NCI-H1105 (cell line): ENCODE results near the gene CACNA1D.

ENCODE experiments used
- DNase-seq: peaks from one replicate; lab custom pipeline; 2025; lab: John Stamatoyannopoulos, UW

CACNA1D gene

DNA sequence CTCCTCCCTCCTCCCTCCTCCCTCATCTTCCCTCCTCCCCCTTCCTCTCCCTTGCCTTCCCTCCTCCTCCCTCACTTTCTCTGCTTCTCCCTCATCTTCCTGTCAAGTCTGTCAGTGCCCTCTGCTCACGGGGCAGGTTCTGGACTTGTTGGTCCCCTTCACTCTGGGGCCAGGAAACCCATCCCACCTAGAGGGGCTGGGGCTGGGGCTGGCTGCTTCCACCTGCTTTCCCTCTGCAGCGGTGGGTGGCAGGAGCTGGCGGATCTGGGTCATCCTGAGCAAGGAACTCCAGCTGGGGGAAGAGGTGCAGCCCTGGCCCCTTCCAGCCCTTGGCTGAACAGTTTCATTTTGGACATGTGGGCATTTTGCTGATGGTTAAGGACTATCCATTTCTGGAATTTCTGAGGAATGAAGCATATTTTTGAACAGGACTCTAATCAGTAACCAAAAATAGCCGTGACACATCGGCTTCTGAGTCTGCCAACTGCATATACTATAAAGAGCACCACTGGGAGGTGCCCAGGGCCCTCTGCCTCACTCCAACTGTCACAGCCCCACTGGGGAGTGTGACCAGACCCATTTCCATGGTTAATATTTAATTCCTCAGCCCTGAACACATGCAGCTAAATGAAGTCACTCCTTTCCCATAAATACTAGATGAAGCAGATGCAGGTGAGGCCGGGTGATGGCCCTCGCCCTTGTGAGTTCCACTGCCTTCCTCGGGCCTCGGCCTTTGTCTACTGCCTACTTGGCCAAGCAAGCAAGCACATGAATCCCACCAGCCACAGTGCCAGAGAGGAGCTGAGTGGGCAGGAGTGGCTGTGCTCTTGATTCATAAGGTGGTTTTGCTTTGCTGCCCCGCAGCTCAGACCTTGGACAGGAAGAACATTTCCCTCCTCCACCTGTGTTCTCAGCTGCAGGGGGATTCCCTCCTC is 312.0 kb downstream of the CACNA1D start:
- DNase-seq = no peak

DNA sequence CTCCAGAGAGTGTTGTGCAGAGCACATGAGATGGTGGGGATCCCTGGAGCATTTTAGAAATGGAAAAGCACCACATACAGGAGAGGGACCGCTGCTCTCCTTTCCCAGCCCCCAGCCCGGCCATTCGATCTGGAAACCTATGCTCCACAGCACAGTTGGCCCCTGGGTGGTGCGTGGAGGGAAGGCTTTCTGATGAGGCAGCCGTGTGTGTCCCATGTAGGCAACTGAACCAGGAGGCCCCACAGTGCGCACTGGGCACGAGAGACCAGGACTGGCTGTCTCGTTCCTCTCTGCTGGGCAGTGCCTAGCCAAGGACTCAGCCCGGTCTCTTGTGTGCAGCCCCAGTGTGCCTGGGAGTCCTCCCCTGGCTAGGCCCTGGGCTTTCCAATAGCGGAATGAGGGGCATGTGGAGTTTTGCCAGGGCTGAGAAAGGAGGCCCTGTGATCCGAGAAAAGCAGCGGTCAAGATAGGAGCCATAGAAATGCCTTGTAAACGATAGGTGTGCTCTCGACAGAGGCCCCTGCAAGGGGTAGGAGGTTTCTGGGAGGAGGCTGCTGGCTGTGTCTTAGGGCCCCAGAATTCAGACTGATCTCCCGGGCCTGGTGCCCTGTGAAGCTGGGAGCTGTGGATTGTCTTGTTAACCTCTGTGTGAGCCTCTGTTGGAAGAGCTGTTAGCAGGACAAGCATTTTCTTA is 312.9 kb downstream of the CACNA1D start:
- no peak for DNase-seq

DNA sequence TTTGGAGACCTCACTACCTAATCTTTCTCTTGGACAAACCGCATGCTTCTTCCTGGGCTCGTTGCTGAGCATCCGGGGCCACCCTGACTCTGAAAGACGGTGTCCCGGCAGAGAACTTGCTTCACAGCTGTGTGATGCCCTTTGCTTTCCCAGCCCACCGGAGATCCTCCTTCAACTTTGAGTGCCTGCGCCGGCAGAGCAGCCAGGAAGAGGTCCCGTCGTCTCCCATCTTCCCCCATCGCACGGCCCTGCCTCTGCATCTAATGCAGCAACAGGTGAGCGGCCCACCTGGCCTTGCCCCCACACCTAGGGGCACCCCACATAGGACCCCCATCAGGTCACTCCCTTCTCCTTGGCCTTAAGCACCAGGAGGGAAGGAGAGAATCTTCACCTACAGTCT is 314.1 kb downstream of the CACNA1D start:
- DNase-seq = no peak

DNA sequence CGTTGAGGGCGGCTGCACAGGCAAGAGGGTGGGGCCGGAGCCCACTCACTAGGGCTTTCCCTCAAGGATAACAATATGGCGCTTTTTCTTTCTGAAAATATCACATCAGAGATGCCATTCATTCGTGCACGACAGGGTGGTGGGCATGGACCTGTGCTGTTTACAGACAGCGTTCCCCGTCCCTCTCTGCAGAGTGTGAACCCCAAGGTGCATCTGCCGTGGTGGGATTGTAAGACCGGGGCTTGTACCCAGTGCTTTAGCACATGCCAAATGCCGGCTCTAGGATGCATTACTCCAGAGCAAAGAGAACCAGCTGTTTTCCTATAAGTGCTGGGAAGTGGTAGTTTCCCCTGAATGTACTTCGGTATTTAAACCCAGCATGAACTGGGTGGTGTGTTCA is 314.9 kb downstream of the CACNA1D start:
- DNase-seq = no peak

DNA sequence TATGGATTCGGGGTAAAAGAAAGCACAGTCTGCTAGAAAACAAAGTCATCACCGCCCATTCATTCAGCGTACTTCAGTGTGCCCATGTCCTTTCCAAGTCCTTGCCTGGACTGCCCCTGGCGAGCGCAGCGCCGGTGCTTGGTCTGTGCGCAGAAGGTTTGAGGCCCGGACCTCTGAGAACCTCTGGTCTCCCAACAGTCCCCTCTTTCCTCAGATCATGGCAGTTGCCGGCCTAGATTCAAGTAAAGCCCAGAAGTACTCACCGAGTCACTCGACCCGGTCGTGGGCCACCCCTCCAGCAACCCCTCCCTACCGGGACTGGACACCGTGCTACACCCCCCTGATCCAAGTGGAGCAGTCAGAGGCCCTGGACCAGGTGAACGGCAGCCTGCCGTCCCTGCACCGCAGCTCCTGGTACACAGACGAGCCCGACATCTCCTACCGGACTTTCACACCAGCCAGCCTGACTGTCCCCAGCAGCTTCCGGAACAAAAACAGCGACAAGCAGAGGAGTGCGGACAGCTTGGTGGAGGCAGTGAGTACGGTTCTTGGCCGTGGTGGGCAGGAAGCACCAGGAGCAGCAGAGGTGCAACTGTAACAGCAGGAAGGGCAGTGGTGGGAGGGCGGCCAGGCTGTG is 315.5 kb downstream of the CACNA1D start:
- DNase-seq = no peak

DNA sequence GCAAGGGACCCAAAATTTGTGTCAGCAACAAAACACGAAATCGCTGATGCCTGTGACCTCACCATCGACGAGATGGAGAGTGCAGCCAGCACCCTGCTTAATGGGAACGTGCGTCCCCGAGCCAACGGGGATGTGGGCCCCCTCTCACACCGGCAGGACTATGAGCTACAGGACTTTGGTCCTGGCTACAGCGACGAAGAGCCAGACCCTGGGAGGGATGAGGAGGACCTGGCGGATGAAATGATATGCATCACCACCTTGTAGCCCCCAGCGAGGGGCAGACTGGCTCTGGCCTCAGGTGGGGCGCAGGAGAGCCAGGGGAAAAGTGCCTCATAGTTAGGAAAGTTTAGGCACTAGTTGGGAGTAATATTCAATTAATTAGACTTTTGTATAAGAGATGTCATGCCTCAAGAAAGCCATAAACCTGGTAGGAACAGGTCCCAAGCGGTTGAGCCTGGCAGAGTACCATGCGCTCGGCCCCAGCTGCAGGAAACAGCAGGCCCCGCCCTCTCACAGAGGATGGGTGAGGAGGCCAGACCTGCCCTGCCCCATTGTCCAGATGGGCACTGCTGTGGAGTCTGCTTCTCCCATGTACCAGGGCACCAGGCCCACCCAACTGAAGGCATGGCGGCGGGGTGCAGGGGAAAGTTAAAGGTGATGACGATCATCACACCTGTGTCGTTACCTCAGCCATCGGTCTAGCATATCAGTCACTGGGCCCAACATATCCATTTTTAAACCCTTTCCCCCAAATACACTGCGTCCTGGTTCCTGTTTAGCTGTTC is 316.9 kb downstream of the CACNA1D start:
- no peak for DNase-seq

DNA sequence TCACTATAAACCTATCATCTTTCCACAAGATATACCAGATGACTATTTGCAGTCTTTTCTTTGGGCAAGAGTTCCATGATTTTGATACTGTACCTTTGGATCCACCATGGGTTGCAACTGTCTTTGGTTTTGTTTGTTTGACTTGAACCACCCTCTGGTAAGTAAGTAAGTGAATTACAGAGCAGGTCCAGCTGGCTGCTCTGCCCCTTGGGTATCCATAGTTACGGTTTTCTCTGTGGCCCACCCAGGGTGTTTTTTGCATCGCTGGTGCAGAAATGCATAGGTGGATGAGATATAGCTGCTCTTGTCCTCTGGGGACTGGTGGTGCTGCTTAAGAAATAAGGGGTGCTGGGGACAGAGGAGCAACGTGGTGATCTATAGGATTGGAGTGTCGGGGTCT is 318.0 kb downstream of the CACNA1D start:
- DNase-seq = no peak

DNA sequence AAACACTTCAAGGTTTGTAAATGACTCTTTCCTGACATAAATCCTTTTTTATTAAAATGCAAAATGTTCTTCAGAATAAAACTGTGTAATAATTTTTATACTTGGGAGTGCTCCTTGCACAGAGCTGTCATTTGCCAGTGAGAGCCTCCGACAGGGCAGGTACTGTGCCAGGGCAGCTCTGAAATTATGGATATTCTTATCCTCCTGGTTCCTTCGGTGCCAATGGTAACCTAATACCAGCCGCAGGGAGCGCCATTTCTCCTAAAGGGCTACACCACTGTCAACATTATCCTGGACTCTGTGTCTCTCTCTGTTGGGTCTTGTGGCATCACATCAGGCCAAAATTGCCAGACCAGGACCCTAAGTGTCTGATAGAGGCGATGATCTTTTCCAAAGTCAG is 318.8 kb downstream of the CACNA1D start:
- DNase-seq = no peak

DNA sequence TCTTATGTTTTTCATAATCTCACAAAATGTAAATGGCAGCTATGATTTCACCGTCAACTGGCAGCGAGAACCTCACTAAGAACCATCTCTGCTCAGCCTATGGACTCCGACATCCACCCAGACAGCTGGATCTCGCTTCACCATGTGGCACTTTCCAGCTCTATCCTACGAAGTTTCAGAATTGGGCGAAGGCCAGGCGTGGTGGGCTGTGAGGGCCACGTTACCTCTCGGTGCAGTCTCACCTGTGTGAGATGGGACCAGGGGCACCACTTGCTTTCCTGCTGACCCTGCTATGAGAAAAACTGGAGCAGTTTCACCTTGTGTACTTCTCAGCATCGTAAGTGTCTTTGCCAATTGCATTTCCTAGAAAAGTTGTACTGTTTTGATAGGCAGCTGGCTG is 319.5 kb downstream of the CACNA1D start:
- DNase-seq = no peak

DNA sequence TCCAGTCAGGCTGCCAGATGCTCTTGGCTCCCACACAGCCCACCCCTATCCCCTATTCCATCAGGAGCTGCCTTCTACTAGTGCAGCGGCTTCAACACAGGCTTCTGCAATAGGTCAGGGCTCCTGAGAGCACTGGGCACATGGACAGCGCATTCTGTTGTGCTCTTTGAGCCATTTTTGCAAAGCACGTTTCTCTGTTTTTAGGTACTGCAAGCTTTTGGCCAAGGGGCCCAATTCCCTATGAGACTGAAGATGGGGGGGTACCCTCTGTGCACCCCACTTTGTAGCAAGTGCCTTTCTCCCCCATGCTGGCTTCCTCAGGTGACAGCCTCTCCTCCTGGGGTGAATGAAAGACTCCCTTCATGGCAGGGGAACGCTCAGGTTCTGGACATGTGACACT is 320.7 kb downstream of the CACNA1D start:
- no peak for DNase-seq

DNA sequence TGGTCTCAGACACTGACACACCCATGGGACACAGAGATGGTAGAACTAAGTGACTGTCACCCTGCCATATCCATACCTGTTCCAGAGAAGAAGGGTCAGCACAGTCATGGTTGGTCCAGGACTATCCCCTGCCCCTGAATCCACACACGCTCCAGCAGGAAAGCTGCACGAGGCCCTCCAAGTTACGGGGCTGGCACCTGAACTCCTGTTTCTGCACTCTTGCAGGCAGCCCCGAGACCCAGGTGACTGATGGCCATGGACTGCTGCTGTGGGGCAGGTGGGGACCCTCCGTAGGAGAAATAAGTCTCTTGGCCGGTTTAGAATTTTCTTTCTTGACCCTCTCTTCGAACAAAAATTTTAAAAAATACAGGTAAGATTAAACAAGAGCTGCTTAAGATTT is 321.2 kb downstream of the CACNA1D start:
- DNase-seq = no peak

DNA sequence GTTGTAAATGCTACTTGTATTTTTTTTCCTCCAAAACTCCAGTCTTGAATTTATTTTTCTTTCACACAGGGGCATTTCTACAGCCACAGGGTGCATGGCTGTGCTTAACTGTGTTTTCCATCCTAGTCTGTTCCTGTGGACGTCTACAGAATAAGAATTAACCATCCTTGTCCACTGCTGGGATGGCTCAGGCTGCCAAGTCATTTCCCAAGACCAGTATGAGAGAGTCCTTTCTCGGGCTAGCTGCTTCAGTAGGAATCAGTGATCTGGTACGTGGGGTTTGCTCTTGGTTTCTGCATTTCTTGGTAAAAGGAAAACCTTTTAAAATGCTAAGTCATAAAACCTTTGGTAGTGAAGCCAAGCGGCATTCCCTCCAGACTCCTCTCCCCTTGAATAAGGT is 322.0 kb downstream of the CACNA1D start:
- no peak for DNase-seq

DNA sequence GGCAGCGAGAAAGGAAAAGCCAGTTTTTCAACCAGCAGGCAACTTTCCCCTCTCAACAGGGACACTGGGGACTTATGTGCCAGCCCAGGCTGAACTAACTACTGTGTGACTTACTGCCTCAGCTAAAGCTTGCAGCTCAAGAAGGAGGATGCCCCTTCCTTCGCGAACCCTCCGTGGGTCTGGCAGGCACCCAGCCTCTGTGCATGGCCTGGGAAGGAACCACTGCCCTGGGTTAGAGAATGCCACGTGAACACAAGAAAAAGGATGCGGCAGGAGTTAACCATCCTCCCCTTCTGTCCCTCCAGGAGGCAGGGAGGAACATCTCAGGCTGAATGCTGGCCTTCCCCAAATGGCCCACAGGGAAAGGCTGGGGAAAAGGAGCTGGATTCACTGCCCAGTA is 322.8 kb downstream of the CACNA1D start:
- no peak for DNase-seq

DNA sequence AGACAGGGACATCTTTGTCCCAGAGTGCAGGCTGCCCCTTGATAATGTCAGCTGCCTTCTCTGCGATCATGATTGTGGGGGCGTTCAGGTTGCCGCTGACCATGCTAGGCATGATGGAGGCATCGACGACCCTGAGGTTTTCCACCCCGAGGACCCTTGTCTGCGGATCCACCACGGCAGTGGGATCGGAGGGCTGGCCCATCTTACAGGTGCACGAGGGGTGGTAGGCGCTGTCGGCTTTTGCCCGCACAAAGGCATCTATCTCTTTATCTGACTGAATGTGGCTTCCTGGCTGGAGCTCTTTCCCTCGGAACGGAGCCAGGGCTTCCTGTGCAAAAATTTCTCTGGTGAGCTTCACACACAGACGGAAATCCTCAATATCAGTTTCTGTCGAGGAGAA is 323.4 kb downstream of the CACNA1D start:
- no peak for DNase-seq

DNA sequence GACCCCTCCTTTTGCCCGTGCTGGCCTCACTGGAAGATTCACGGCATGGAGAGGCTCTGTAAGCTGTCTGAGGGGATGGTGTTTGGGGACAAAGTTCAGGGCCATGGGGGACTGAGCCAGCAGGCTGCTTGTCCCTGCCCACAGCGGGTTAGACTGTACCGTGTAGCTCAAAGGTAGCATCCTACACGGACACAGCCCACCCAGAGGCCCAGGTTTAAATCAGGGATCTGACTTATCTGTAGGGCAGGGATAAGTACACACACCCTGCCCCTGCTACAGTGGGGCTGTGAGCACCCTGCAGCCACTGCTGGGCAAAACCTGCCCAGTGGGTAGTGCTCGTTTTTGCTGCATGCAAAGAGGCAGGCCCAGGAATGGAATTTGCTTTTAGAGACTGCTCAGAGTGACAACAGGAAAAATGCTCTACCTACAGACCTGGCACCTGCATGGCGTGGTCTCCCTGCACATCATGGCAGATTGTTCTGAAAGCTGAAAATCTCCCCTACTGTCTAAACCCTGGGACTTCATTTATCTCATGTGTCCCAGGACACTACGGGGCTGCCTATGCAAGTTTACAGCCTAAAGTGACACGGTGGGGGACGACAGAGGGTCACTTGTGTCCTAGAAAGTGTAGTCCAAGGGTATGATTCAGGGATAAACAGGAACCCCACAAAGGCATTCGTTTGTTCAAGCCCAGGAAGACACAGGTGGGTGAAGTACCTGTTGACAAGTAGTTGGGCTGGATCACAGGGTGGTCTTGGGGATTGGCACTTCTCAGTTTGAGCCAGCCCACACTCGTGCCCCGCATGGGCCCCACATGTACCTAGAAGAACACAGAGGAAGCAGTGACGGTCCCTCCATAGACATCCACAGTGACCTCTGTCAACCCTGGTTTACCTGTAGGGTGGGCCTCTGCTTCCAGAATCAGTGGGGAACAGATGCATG is 324.1 kb downstream of the CACNA1D start:
- DNase-seq = no peak

DNA sequence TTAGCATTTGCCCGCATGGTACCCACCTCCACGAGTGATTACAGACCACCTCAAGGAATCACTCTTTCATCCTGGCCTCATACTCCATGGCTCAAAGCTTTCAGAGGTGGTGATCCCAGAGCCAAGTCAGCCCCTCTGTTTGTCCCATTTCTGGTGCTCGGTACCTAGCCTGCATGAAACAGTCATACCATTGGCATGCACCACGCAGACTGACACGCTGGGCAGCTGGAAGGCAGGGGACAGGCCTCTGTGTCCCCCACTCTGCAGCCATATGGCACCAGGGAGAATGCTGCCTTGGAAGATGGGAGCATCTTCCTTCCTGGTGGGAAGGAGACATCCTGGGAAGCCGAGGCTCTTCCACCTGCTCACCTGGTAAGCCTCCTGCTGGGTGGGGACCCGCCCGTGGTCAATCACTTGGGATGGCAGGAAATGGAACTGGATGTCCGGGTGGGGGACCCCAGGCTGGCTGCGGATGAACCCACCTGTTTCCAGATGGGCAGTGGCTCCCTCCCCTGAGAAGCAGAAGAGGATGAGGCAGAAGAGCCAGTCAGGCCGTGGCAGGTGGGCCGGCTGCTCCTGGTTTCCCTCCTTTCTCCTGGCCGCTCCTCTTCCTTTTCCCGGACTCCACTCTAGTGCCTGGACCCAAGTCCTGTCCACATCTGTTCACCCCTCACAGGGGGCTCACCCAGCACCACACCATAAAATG is 324.9 kb downstream of the CACNA1D start:
- no peak for DNase-seq

DNA sequence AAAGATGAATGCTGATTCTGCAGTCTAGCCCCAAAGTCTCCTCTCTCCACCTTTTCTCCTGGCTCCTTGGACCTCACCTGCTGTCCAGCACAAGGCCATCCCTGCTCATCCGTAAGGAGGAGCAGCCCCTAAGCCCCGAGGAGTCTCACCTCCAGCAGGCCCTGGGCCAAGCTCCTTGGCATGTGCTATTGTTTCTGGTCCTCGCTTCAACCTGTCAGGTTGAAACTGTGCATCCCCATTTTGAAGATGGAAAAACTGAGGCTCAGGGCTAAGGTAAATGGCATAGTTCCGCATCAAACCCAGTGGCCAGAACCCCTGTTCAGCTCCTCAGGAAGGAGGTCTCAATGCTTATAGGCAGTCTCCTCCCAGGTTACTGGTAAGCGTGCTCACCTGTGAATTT is 325.7 kb downstream of the CACNA1D start:
- no peak for DNase-seq

DNA sequence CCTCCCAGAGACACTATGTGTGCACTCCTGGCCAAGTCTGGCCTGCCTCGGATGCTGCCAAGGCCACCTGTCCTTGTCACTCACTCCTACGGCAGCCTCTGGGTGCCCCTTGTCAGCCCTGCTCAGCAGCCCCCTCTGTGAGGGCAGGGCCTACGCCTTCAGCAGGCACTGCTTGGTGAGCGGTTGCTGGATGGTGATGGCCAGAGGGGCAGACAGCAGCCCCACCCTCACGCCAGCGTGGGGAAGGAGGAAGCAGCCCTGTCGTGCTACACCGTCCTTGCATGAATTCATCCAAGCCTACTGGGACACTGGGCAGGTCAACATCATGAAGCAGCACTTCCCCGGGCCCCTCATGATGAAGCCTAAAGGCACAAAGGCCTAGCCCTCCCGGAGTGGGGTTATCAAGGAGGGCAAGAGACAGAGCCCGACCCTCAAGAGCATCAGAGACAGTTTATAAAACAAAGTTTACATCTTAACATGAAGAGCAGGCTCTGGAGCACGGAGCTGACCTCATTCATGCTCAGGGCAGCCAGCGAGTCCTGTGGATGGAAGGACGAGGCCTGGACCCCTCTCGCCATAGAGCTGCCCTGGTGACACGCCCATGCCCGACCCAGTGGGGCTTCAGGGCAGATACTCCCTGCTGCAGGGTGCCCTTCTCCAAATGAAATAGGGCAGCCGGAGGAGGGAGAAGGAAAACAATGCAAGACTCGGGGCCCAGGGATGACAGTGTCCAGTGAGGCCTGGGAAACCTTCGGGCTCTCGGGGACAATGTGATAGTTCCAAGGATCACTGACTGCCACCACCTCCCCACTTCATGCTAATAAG is 326.6 kb downstream of the CACNA1D start:
- DNase-seq = no peak

DNA sequence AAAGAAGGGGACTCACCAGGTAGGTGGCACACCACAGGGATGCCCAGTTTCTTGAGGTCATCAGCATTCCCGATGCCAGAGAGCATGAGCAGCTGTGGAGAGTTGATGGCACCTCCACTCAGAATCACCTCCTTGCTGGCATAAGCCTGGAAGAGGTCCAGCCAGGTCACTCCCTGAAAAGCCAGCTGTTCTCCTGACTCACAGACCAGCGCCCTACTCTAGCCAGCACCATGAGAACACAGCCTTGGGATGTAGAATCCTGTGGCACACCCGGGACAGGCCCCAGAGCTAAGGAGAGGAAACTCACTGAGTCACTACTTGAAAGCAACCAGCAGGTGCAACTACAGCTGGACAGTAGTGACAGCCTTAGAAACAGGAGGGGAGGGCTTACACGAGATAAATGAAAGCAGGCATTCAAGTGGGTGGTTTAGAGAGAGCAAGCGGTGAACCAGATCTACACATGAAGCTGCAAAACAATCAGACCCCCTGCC is 327.3 kb downstream of the CACNA1D start:
- no peak for DNase-seq
